ENCODE measurements around the gene DHODH. TPM values are rescaled to one million over a fixed set of nuclear protein-coding genes. Genes with fewer than 3 reads are reported as not detected.

DHODH gene
- polyA plus RNA-seq, 2 of the 4 experiments (the other 2 are of a cell fraction) = 9.7 to 13.2 TPM

GRCh38 chr16:71985262-71985974 lies 23.1 kb upstream of the DHODH start:
- Histone ChIP-seq H3K27ac (no peak overlapping the region), H3K9me3 (peaks cover 3% of the 10 kb centered on the region; the same call in 1 of the 3 replicates), H3K4me2 (no peak overlapping the region), H3K4me3 (no peak overlapping the region), H3K4me1 (no peaks in the 10 kb centered on the region)
- TF ChIP-seq MAX (IDR thresholded peaks at IDR 0.05) (no peak), E2F6 (IDR thresholded peaks at IDR 0.05; ENCODE audit: borderline replicate concordance, low read depth) (no peak), RARB (CRISPR knock-in tag; IDR thresholded peaks at IDR 0.05) (no peak), RFX5 (IDR thresholded peaks at IDR 0.05) (no peak), MAZ (IDR thresholded peaks at IDR 0.05; ENCODE audit: borderline replicate concordance, low read depth, low read length) (no peak), JUNB (IDR thresholded peaks at IDR 0.05) (no peak), CEBPB (IDR thresholded peaks at IDR 0.05) (no peak), POLR2AphosphoS2 (conservative IDR thresholded peaks at IDR 0.05; ENCODE audit: low read length) (no peak), MAFK (IDR thresholded peaks at IDR 0.05; ENCODE audit: partially characterized antibody) (no peak), HMGXB4 (CRISPR knock-in tag; IDR thresholded peaks at IDR 0.05; ENCODE audit: borderline replicate concordance) (no peak), POLR2A (IDR thresholded peaks at IDR 0.05; ENCODE audit: low read length) (no peak), HEYL (CRISPR knock-in tag; IDR thresholded peaks at IDR 0.05) (no peak), ATOH8 (CRISPR knock-in tag; IDR thresholded peaks at IDR 0.05; ENCODE audit: low read depth) (no peak), HOXB5 (CRISPR knock-in tag; IDR thresholded peaks at IDR 0.05) (no peak)
- DNase-seq (ENCODE audit: low read depth in 1 of 2, low spot score in 1 of 2) (no peak), FAIRE-seq (no peak), ATAC-seq (no peak)
- ChIA-PET CTCF (interaction anchor here (0.8 kb wide), 1 partner anchor 171 kb away, joined by 3 read pairs; no protein-coding TSS in a partner anchor), POLR2A (no interaction called here)
- 46% methylated on average over 9 of the region's 9 CpGs for WGBS (ENCODE audit: missing lambda C conversion rate)

- Histone ChIP-seq H3K4me3 (no peak overlapping the region), H3K4me1 (no peaks in the 10 kb centered on the region), H3K4me2 (no peak overlapping the region), H3K27ac (no peak overlapping the region), H3K9me3 (no peaks in the 10 kb centered on the region)
- no peak for FAIRE-seq
- no peak for DNase-seq (ENCODE audit: low read depth in 1 of 2, low spot score in 1 of 2)
- 26% methylated on average over 4 of the region's 4 CpGs for WGBS (ENCODE audit: missing lambda C conversion rate)
- no peak for TF ChIP-seq MAX (IDR thresholded peaks at IDR 0.05)
- TF ChIP-seq ZSCAN20 (CRISPR knock-in tag; IDR thresholded peaks at IDR 0.05) = no peak
- no peak for TF ChIP-seq ZFP36 (IDR thresholded peaks at IDR 0.05; ENCODE audit: borderline replicate concordance, partially characterized antibody)
- no peak for TF ChIP-seq POLR2A (IDR thresholded peaks at IDR 0.05; ENCODE audit: low read length)
- no peak for TF ChIP-seq FOSL2 (IDR thresholded peaks at IDR 0.05)
- no peak for TF ChIP-seq FOSL2 (CRISPR knock-in tag; IDR thresholded peaks at IDR 0.05)
- TF ChIP-seq RNF2 (IDR thresholded peaks at IDR 0.05; ENCODE audit: borderline replicate concordance, low read depth) = no peak
- TF ChIP-seq HMGXB4 (CRISPR knock-in tag; IDR thresholded peaks at IDR 0.05; ENCODE audit: borderline replicate concordance) = no peak
- no peak for TF ChIP-seq EHF (CRISPR knock-in tag; IDR thresholded peaks at IDR 0.05)
- TF ChIP-seq SREBF2 (IDR thresholded peaks at IDR 0.05) = no peak
- TF ChIP-seq CEBPB (IDR thresholded peaks at IDR 0.05) = no peak
- ChIA-PET POLR2A (no interaction called here), CTCF (interaction anchor here (0.8 kb wide), 1 partner anchor 172 kb away, joined by 3 read pairs; no protein-coding TSS in a partner anchor)
- ATAC-seq = 0 out of 6 replicates have a peak, but pooled peaks of 1 of the 2 experiments have one; percentile 30
These were observed 22.4 kb upstream of the DHODH start for GRCh38 chr16:71986131-71986530.

Measured in A549 (cell line).